MM.1S (cell line): ENCODE data around the gene TLCD5.

Experiments
- DNase-seq: peaks from one replicate; pipeline ENCODE4 v3.0.0-alpha.2; 2015
- H2AFZ ChIP-seq: fragments of 300-600 bp; sonication (generic); 2 replicates; pipeline ENCODE4 v1.6.0; 2016; ENCODE audit warnings: antibody characterized with exemption, low read length
- H3F3A ChIP-seq: fragments of 300-600 bp; sonication (generic); 2 replicates; pipeline ENCODE4 v1.6.1; 2016; ENCODE audit warnings: mild to moderate bottlenecking, antibody characterized with exemption, low read length, moderate library complexity, mixed read lengths; ENCODE audit not compliant: insufficient read depth
- H3K27ac ChIP-seq: fragments of 300-600 bp; sonication (generic); 2 replicates; pipeline ENCODE4 v1.5.1; 2016; ENCODE audit warnings: mild to moderate bottlenecking, low read length
- H3K27me3 ChIP-seq: fragments of 300-600 bp; sonication (generic); replicated peaks from 2 replicates; pipeline ENCODE4 v1.6.0; 2016; ENCODE audit warnings: low read length; ENCODE audit not compliant: insufficient read depth
- H3K36me3 ChIP-seq: fragments of 300-600 bp; sonication (generic); replicated peaks from 2 replicates; pipeline ENCODE4 v1.6.1; 2016; ENCODE audit warnings: mild to moderate bottlenecking, low read length, mixed read lengths; ENCODE audit not compliant: insufficient read depth
- H3K4me1 ChIP-seq: fragments of 300-600 bp; sonication (generic); 2 replicates; pipeline ENCODE4 v1.6.1; 2016; ENCODE audit warnings: low read length, mixed read lengths
- H3K4me2 ChIP-seq: fragments of 300-600 bp; sonication (generic); 2 replicates; pipeline ENCODE4 v1.6.0; 2016; ENCODE audit warnings: low read depth, low read length
- H3K4me3 ChIP-seq: fragments of 300-600 bp; sonication (generic); 2 replicates; pipeline ENCODE4 v1.5.1; 2016; ENCODE audit warnings: low read length, mixed read lengths
- H3K79me2 ChIP-seq: fragments of 300-600 bp; sonication (generic); 2 replicates; pipeline ENCODE4 v1.6.1; 2016; ENCODE audit warnings: mixed run types, low read length, mixed read lengths
- H3K9ac ChIP-seq: fragments of 300-600 bp; sonication (generic); 2 replicates; pipeline ENCODE4 v1.6.1; 2016; ENCODE audit warnings: low read length, mixed read lengths
- H3K9me2 ChIP-seq: fragments of 300-600 bp; sonication (generic); replicated peaks from 2 replicates; pipeline ENCODE4 v1.6.1; 2016; ENCODE audit warnings: mild to moderate bottlenecking, low read length, mixed read lengths; ENCODE audit not compliant: insufficient read depth
- H3K9me3 ChIP-seq: fragments of 300-600 bp; sonication (generic); replicated peaks from 2 replicates; pipeline ENCODE4 v1.6.1; 2016; ENCODE audit warnings: mild to moderate bottlenecking, low read length, mixed read lengths; ENCODE audit not compliant: insufficient read depth
- H4K20me1 ChIP-seq: fragments of 300-600 bp; sonication (generic); 2 replicates; pipeline ENCODE4 v1.6.1; 2016; ENCODE audit warnings: mild to moderate bottlenecking, low read length, moderate library complexity, mixed read lengths; ENCODE audit not compliant: insufficient read depth
- CTCF ChIP-seq: fragments of 300-600 bp; sonication (generic); IDR thresholded peaks from 2 replicates; pipeline ENCODE4 v1.5.1; 2016; ENCODE audit warnings: antibody characterized with exemption, low read length, mixed read lengths
- EZH2 ChIP-seq: fragments of 300-600 bp; sonication (generic); optimal IDR thresholded peaks from 2 replicates; pipeline ENCODE3; 2017; ENCODE audit warnings: low read depth, mild to moderate bottlenecking, antibody characterized with exemption, low read length, mixed read lengths
- EZH2phosphoT487 ChIP-seq: fragments of 300-600 bp; sonication (generic); IDR thresholded peaks from 2 replicates; pipeline ENCODE4 v1.6.1; 2018; ENCODE audit warnings: antibody characterized with exemption, low read length

TLCD5 gene

GRCh38 chr11:120338107-120338933 lies 13.2 kb downstream of the TLCD5 start:
- Histone ChIP-seq H3K27me3 (no peaks in the 10 kb centered on the region), H2AFZ (no peak overlapping the region), H3K4me1 (peaks cover 39% of the 10 kb centered on the region), H3K36me3 (0 out of 2 replicates have a peak, but pooled peaks cover 3% of the 10 kb centered on the region), H3K4me3 (peak overlapping the region; percentile 99), H3K27ac (peak overlapping the region; percentile 68; the same call in 1 of the 2 replicates), H3K9ac (peak overlapping the region; percentile 84; the same call in 1 of the 2 replicates), H3K4me2 (peak overlapping the region; percentile 59), H3K9me3 (no peaks in the 10 kb centered on the region), H4K20me1 (no peaks in the 10 kb centered on the region), H3K79me2 (peaks cover 69% of the 10 kb centered on the region), H3F3A (peaks cover 40% of the 10 kb centered on the region), H3K9me2 (no peaks in the 10 kb centered on the region)
- DNase-seq = no peak
- TF ChIP-seq CTCF (no peak), EZH2 (no peak), EZH2phosphoT487 (no peak)

DNA sequence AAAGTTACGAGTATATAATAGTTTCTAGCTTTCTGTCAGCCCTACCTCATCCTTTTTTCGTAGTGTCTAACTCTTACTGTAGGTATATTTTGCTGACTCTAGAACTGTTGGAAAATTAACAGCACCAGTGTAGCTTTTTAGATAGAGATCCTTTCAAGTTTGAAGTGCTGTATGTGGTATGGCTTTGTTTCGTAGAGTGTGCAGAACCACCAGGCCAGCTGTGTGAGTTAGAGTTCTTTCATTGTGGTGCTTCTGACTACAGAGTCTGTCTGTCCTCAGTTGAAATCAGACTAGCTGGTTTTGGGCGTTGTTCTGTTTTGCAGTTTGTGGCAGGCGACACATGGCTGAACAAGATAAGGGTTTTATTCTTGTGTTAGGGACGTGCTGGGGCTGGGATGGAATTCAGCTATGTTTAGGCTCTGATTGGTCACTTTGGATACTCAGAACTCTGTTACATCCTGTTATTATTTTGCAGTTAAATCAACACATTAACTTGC lies 14.3 kb downstream of the TLCD5 start:
- H3K9me3 ChIP-seq = no peaks in the 10 kb centered on the region
- H3K4me2 ChIP-seq = peak overlapping the region; percentile 59
- TF ChIP-seq EZH2 (no peak), EZH2phosphoT487 (no peak), CTCF (no peak)
- no peak overlapping the region for H2AFZ ChIP-seq
- H3K9me2 ChIP-seq = no peaks in the 10 kb centered on the region
- H3K27ac ChIP-seq = peak overlapping the region; percentile 34; the same call in 1 of the 2 replicates
- 0 out of 2 replicates have a peak, but pooled peaks cover 3% of the 10 kb centered on the region for H3K36me3 ChIP-seq
- H3K79me2 ChIP-seq = peaks cover 72% of the 10 kb centered on the region
- H3F3A ChIP-seq = peaks cover 51% of the 10 kb centered on the region
- peak; percentile 60 for DNase-seq
- H3K4me3 ChIP-seq = peak overlapping the region; percentile 32
- H3K27me3 ChIP-seq = no peaks in the 10 kb centered on the region
- H3K4me1 ChIP-seq = peaks cover 28% of the 10 kb centered on the region
- peak overlapping the region; percentile 84; the same call in 1 of the 2 replicates for H3K9ac ChIP-seq
- no peaks in the 10 kb centered on the region for H4K20me1 ChIP-seq

DNA sequence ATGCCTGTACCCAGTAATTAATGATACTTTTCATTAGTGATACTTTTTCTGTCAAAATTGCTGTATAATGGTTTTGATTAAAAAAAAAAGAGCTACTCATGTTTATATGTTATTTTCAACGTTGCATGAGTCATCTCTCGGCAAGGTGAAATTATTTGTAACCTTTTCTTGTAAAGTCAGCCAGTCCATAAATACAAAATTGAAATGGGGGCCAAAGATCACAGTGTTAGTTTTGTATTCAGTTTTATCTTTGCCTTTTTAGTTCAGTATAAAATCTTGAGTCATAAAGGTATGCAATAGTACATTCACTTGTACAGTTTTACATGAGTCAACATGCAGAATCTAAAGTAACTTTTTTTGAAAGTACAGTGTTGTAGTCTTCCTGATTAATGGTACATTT lies 15.4 kb downstream of the TLCD5 start:
- no peaks in the 10 kb centered on the region for H4K20me1 ChIP-seq
- H3K27ac ChIP-seq = no peak overlapping the region
- H3K9me2 ChIP-seq = no peaks in the 10 kb centered on the region
- no peak overlapping the region for H3K9ac ChIP-seq
- no peak for DNase-seq
- peaks cover 78% of the 10 kb centered on the region for H3K79me2 ChIP-seq
- H3K36me3 ChIP-seq = 0 out of 2 replicates have a peak, but pooled peaks cover 3% of the 10 kb centered on the region
- no peaks in the 10 kb centered on the region for H3K9me3 ChIP-seq
- TF ChIP-seq CTCF (no peak), EZH2 (no peak), EZH2phosphoT487 (no peak)
- peak overlapping the region; percentile 59 for H3K4me2 ChIP-seq
- H3K4me3 ChIP-seq = peak overlapping the region; percentile 32; the same call in 1 of the 2 replicates
- peaks cover 35% of the 10 kb centered on the region for H3K4me1 ChIP-seq
- H3K27me3 ChIP-seq = no peaks in the 10 kb centered on the region
- H2AFZ ChIP-seq = no peak overlapping the region
- H3F3A ChIP-seq = peaks cover 55% of the 10 kb centered on the region
